Spinal cord (tissue), 10 donors: ENCODE results near the gene RFTN2. TPM values are rescaled to one million over a fixed set of nuclear protein-coding genes. Genes with fewer than 3 reads are reported as not detected.
"Not testable (repeated sequence)": the region's sequence is repeated elsewhere in the genome, so short reads cannot be mapped to it uniquely, and the experiment has no call there.

ENCODE experiments used
- DNase-seq, 6 donors: peaks; one replicate each; pipeline versions ENCODE4 v3.0.0 to v3.0.0-alpha.2; 2013 to 2015; ENCODE audit warnings: low spot score in 6 of 6, low read depth in 4 of 6
- H3K27ac ChIP-seq: one replicate; pipeline ENCODE4 v1.5.1; 2013; ENCODE audit warnings: low read depth, low read length, control low read depth
- H3K27me3 ChIP-seq: one replicate; pipeline ENCODE4 v1.6.1; 2013; ENCODE audit warnings: low read length; ENCODE audit not compliant: control insufficient read depth, insufficient read depth
- H3K36me3 ChIP-seq: one replicate; pipeline ENCODE4 v1.6.1; 2013; ENCODE audit warnings: low read length; ENCODE audit not compliant: control insufficient read depth, insufficient read depth
- H3K4me1 ChIP-seq: one replicate; pipeline ENCODE4 v1.6.1; 2013; ENCODE audit warnings: low read length; ENCODE audit not compliant: control insufficient read depth, insufficient read depth
- H3K4me3 ChIP-seq: one replicate; pipeline ENCODE4 v1.5.1; 2013; ENCODE audit warnings: low read depth, low read length, control low read depth
- H3K9me3 ChIP-seq: one replicate; pipeline ENCODE4 v1.6.1; 2013; ENCODE audit warnings: low read length; ENCODE audit not compliant: control insufficient read depth, insufficient read depth
- WGBS: methylation state at CpG from one replicate; pipeline ENCODE4 v1.1.5; 2013; ENCODE audit warnings: missing lambda C conversion rate; ENCODE audit not compliant: insufficient coverage; 5-methylcytosine and 5-hydroxymethylcytosine counted together
- polyA plus RNA-seq, 2 donors: library from polyadenylated mRNA; unstranded; fragments of 120-200 nt; gene quantifications; one replicate each; pipeline ENCODE4 v1.2.1, GENCODE V29; 2013; ENCODE audit not compliant: insufficient read length in 2 of 2
- total RNA-seq, 2 donors: library from RNA; depleted of rRNA in 1 of 2; stranded (reverse); fragments of 120-200 nt in 1 of 2; fragments of >200 nt in 1 of 2; gene quantifications; one replicate each; pipeline versions ENCODE4 v1.2.3 to v1.2.4, GENCODE V29; 2013 to 2014
- donor health status: healthy.

RFTN2 gene
- total and polyA plus RNA-seq, 4 donors, result 72.2 to 81.9 (median 78.9) TPM

- Histone ChIP-seq H3K4me3 (no peak overlapping the region), H3K27me3 (no peaks in the 10 kb centered on the region), H3K27ac (no peak overlapping the region), H3K4me1 (no peaks in the 10 kb centered on the region), H3K9me3 (peaks cover 19% of the 10 kb centered on the region), H3K36me3 (peaks cover 5% of the 10 kb centered on the region)
- WGBS, result no CpG with 5 or more reads among the region's 3 CpGs
- no peak for DNase-seq
These were observed 13.8 kb downstream of the RFTN2 start for GRCh38 chr2:197661626-197662025.

GRCh38 chr2:197657562-197657961 is 17.8 kb downstream of the RFTN2 start:
- Histone ChIP-seq H3K4me1 (no peaks in the 10 kb centered on the region), H3K27ac (no peak overlapping the region), H3K36me3 (peaks cover 4% of the 10 kb centered on the region), H3K27me3 (no peaks in the 10 kb centered on the region), H3K9me3 (no peaks in the 10 kb centered on the region), H3K4me3 (no peak overlapping the region)
- no peak for DNase-seq

- no peak for DNase-seq
- no peaks in the 10 kb centered on the region for H3K4me1 ChIP-seq
- H3K36me3 ChIP-seq, result peaks cover 5% of the 10 kb centered on the region
- H3K27me3 ChIP-seq, result no peaks in the 10 kb centered on the region
- H3K9me3 ChIP-seq, result no peaks in the 10 kb centered on the region
- H3K4me3 ChIP-seq, result no peak overlapping the region
- no CpG with 5 or more reads among the region's 3 CpGs for WGBS
- H3K27ac ChIP-seq, result no peak overlapping the region
These were observed 27.3 kb downstream of the RFTN2 start for GRCh38 chr2:197647961-197648690.

GRCh38 chr2:197641666-197642065 is 33.7 kb downstream of the RFTN2 start:
- Histone ChIP-seq H3K4me3 (no peak overlapping the region), H3K9me3 (no peaks in the 10 kb centered on the region), H3K27ac (no peak overlapping the region), H3K4me1 (no peaks in the 10 kb centered on the region), H3K36me3 (peaks cover 15% of the 10 kb centered on the region), H3K27me3 (no peaks in the 10 kb centered on the region)
- WGBS, result no CpG with 5 or more reads among the region's 3 CpGs
- no peak for DNase-seq

GRCh38 chr2:197640571-197641122 is 34.7 kb downstream of the RFTN2 start:
- H3K36me3 ChIP-seq, result peaks cover 13% of the 10 kb centered on the region
- not testable (repeated sequence) for H3K27ac ChIP-seq, H3K9me3 ChIP-seq, H3K4me1 ChIP-seq, DNase-seq, H3K4me3 ChIP-seq, H3K27me3 ChIP-seq
- WGBS, result no CpG with 5 or more reads among the region's 19 CpGs

GRCh38 chr2:197633109-197633657 is 42.2 kb downstream of the RFTN2 start:
- no peaks in the 10 kb centered on the region for H3K9me3 ChIP-seq
- no peak for DNase-seq
- no peak overlapping the region for H3K27ac ChIP-seq
- H3K4me3 ChIP-seq, result no peak overlapping the region
- H3K27me3 ChIP-seq, result no peaks in the 10 kb centered on the region
- H3K36me3 ChIP-seq, result no peaks in the 10 kb centered on the region
- peaks cover 1% of the 10 kb centered on the region for H3K4me1 ChIP-seq

- 19% methylated on average over 2 of the region's 4 CpGs for WGBS
- Histone ChIP-seq H3K9me3 (no peaks in the 10 kb centered on the region), H3K27me3 (no peaks in the 10 kb centered on the region), H3K4me1 (peaks cover 5% of the 10 kb centered on the region), H3K27ac (peak overlapping the region; percentile 84), H3K4me3 (no peak overlapping the region), H3K36me3 (peaks cover 10% of the 10 kb centered on the region)
- DNase-seq, result peak in 5 of 6 donors; percentile 10 to 72 (median 43)
These were observed 47.3 kb downstream of the RFTN2 start for GRCh38 chr2:197628043-197628500.

GRCh38 chr2:197626965-197627625 is 48.3 kb downstream of the RFTN2 start:
- Histone ChIP-seq H3K9me3 (no peaks in the 10 kb centered on the region), H3K36me3 (peaks cover 10% of the 10 kb centered on the region), H3K27ac (peak overlapping the region; percentile 84), H3K4me1 (peaks cover 5% of the 10 kb centered on the region), H3K27me3 (no peaks in the 10 kb centered on the region), H3K4me3 (no peak overlapping the region)
- DNase-seq, result no peak
- 100% methylated on average over 1 of the region's 7 CpGs for WGBS

- Histone ChIP-seq H3K4me3 (no peak overlapping the region), H3K36me3 (peaks cover 6% of the 10 kb centered on the region), H3K27me3 (no peaks in the 10 kb centered on the region), H3K9me3 (no peaks in the 10 kb centered on the region), H3K27ac (no peak overlapping the region), H3K4me1 (no peaks in the 10 kb centered on the region)
- no peak for DNase-seq
- WGBS, result no CpG with 5 or more reads among the region's 1 CpG
These were observed 55.3 kb downstream of the RFTN2 start for GRCh38 chr2:197620133-197620532.
